ENCODE data around the gene IGLON5. TPM values are rescaled to one million over a fixed set of nuclear protein-coding genes. Genes with fewer than 3 reads are reported as not detected.

IGLON5 gene
- polyA plus RNA-seq, 3 donors: 0.05 TPM; not detected in 2

DNA sequence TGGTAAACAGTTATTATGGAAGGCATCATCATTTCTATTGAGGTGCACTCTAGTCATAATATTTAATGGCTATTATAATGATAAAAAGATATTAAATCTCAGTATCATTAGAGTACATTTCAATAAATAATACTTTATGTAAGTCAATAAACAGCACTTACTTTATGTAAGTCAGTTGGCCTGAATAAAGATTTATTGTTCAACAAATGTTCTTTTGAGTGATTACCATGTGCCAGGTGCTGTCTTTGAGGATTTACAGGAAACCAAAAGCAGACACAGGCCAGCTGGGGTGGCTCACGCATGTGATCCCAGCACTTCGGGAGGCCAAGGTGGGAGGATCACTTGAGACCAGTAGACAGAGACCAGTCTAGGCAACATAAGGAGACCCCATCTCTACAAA is 66.0 kb downstream of the IGLON5 start:
- H3K27ac Mint-ChIP-seq: no peak overlapping the region
- H3K4me2 ChIP-seq (replicated peaks; ENCODE audit: extremely low read depth, low read length, poor library complexity, severe bottlenecking): no peak overlapping the region
- 80% methylated on average over 1 of the region's 2 CpGs for WGBS (ENCODE audit: insufficient coverage)

DNA sequence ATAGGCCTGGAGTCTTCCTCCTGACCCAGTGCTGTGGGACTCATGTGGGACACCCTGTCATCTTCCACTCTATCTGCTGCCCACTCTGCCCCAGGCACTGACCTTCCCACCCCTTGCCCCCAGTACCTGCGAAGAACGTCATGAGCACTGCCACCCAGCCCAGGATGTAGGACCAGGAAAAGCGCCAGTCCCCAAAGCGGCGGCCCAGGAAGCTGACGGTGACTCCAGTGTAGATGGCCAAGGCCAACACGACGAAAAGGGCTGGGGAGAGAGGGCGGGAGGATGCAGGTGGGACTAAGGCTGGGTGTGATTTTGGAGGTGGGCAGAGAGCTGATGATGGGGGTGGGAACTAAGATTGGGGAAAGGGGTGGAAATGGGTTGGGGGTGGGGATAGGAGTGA is 68.9 kb downstream of the IGLON5 start:
- peaks cover 20% of the 10 kb centered on the region for H3K4me1 Mint-ChIP-seq
- TF ChIP-seq, protein P1, sequence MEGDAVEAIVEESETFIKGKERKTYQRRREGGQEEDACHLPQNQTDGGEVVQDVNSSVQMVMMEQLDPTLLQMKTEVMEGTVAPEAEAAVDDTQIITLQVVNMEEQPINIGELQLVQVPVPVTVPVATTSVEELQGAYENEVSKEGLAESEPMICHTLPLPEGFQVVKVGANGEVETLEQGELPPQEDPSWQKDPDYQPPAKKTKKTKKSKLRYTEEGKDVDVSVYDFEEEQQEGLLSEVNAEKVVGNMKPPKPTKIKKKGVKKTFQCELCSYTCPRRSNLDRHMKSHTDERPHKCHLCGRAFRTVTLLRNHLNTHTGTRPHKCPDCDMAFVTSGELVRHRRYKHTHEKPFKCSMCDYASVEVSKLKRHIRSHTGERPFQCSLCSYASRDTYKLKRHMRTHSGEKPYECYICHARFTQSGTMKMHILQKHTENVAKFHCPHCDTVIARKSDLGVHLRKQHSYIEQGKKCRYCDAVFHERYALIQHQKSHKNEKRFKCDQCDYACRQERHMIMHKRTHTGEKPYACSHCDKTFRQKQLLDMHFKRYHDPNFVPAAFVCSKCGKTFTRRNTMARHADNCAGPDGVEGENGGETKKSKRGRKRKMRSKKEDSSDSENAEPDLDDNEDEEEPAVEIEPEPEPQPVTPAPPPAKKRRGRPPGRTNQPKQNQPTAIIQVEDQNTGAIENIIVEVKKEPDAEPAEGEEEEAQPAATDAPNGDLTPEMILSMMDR (IDR thresholded peaks at IDR 0.05): no peak
- no peak overlapping the region for H3K4me3 Mint-ChIP-seq
- Histone ChIP-seq H4K20me1 (ENCODE audit: insufficient read depth, low read length) (no peaks in the 10 kb centered on the region), H3K4me1 (ENCODE audit: control insufficient read depth in 1 of 2, insufficient read depth in 2 of 2, low read length in 2 of 2) (peaks cover 6 to 7% of the 10 kb centered on the region in 2 donors), H3K9ac (ENCODE audit: insufficient read depth, low read length, poor library complexity, severe bottlenecking) (no peak overlapping the region), H3K79me2 (ENCODE audit: insufficient read depth, low read length) (no peaks in the 10 kb centered on the region), H3K36me3 (replicated peaks in 1 of 2; ENCODE audit: control insufficient read depth in 1 of 2, insufficient read depth in 2 of 2, low read length in 2 of 2) (no peaks in the 10 kb centered on the region), H3K27ac (ENCODE audit: low read depth in 1 of 2, low read length in 2 of 2) (no peak overlapping the region), H3K4me3 (replicated peaks in 1 of 3; ENCODE audit: low read depth in 2 of 3, low read length in 3 of 3) (no peak overlapping the region), H3K9me3 (replicated peaks in 1 of 2; ENCODE audit: control insufficient read depth in 1 of 2, insufficient read depth in 1 of 2, low read length in 2 of 2) (peaks cover 7 to 10% of the 10 kb centered on the region in 2 donors), H3K27me3 (ENCODE audit: control insufficient read depth in 2 of 2, insufficient read depth in 2 of 2, low read length in 2 of 2) (no peaks in the 10 kb centered on the region), H3K4me2 (replicated peaks; ENCODE audit: extremely low read depth, low read length, poor library complexity, severe bottlenecking) (no peak overlapping the region), H2AFZ (ENCODE audit: insufficient read depth, low read depth, low read length, poor library complexity, severe bottlenecking) (no peak overlapping the region)
- H3K27ac Mint-ChIP-seq: peak overlapping the region in 2 of 7 donors; percentile 9 to 48
- peaks cover 0 to under 1% of the 10 kb centered on the region in 2 donors for H3K36me3 Mint-ChIP-seq
- intact Hi-C loops (cut with micrococcal nuclease): no loop called here
- H3K27me3 Mint-ChIP-seq (ENCODE audit: low read depth in 3 of 3): peaks cover 0 to 2% (median 0%) of the 10 kb centered on the region in 3 donors
- 98% methylated on average over 9 of the region's 9 CpGs for WGBS (ENCODE audit: insufficient coverage)
- peaks cover 3 to 11% (median 8%) of the 10 kb centered on the region in 7 donors for H3K9me3 Mint-ChIP-seq
- DNase-seq: no peak

More for the DNA sequence above, 66.0 kb downstream of the IGLON5 start:
- Mint-ChIP-seq H3K36me3 (peaks cover 0 to 1% of the 10 kb centered on the region in 2 donors), H3K4me3 (no peak overlapping the region), H3K27me3 (ENCODE audit: low read depth in 3 of 3) (peaks cover 0 to 2% (median 0%) of the 10 kb centered on the region in 3 donors), H3K9me3 (peaks cover 2 to 11% (median 8%) of the 10 kb centered on the region in 7 donors), H3K4me1 (peaks cover 45% of the 10 kb centered on the region)
- H3K4me3 ChIP-seq (replicated peaks in 1 of 3; ENCODE audit: low read depth in 2 of 3, low read length in 3 of 3): no peak overlapping the region
- peaks cover 20 to 27% of the 10 kb centered on the region in 2 donors for H3K4me1 ChIP-seq (ENCODE audit: control insufficient read depth in 1 of 2, insufficient read depth in 2 of 2, low read length in 2 of 2)
- H3K27me3 ChIP-seq (ENCODE audit: control insufficient read depth in 2 of 2, insufficient read depth in 2 of 2, low read length in 2 of 2): no peaks in the 10 kb centered on the region
- no peaks in the 10 kb centered on the region for H4K20me1 ChIP-seq (ENCODE audit: insufficient read depth, low read length)
- TF ChIP-seq, protein P1 (IDR thresholded peaks at IDR 0.05): no peak
- peaks cover 7 to 10% of the 10 kb centered on the region in 2 donors for H3K9me3 ChIP-seq (replicated peaks in 1 of 2; ENCODE audit: control insufficient read depth in 1 of 2, insufficient read depth in 1 of 2, low read length in 2 of 2)
- no peak overlapping the region for H2AFZ ChIP-seq (ENCODE audit: insufficient read depth, low read depth, low read length, poor library complexity, severe bottlenecking)
- no peak overlapping the region for H3K9ac ChIP-seq (ENCODE audit: insufficient read depth, low read length, poor library complexity, severe bottlenecking)
- H3K27ac ChIP-seq (ENCODE audit: low read depth in 1 of 2, low read length in 2 of 2): no peak overlapping the region
- intact Hi-C loops (cut with micrococcal nuclease): no loop called here
- H3K79me2 ChIP-seq (ENCODE audit: insufficient read depth, low read length): peaks cover 1% of the 10 kb centered on the region
- no peaks in the 10 kb centered on the region for H3K36me3 ChIP-seq (replicated peaks in 1 of 2; ENCODE audit: control insufficient read depth in 1 of 2, insufficient read depth in 2 of 2, low read length in 2 of 2)
- DNase-seq: no peak

Other genes with a start within 250 kb of the IGLON5 start
- not detected for gene KLK13, start 246.6 kb upstream of the IGLON5 start, polyA plus RNA-seq
- gene KLK14, start 228.8 kb upstream of the IGLON5 start, polyA plus RNA-seq: under 1 TPM in 1 of 3 donors, not detected in 2; 0.29 TPM
- gene CTU1, start 203.2 kb upstream of the IGLON5 start, polyA plus RNA-seq: 1 to 10 TPM in 2 of 3 donors, under 1 TPM in 1; 0.75 to 3.0 (median 2.9) TPM
- 100 to 1,000 TPM in 2 of 3 donors, 10 to 100 TPM in 1; 87.5 to 137 (median 133) TPM for gene SIGLEC9, start 186.7 kb upstream of the IGLON5 start, polyA plus RNA-seq
- gene SIGLEC7, start 169.3 kb upstream of the IGLON5 start, polyA plus RNA-seq: 10 to 100 TPM; 71.8 to 93.3 (median 82.0) TPM
- 100 to 1,000 TPM; 229 to 360 (median 264) TPM for gene CD33, start 86.6 kb upstream of the IGLON5 start, polyA plus RNA-seq
- under 1 TPM in 1 of 3 donors, not detected in 2; 0.16 TPM for gene SIGLECL1, start 60.6 kb upstream of the IGLON5 start, polyA plus RNA-seq
- 1 to 10 TPM in 1 of 3 donors, under 1 TPM in 2; 0.62 to 2.3 (median 0.73) TPM for gene VSIG10L, start 30.5 kb downstream of the IGLON5 start, polyA plus RNA-seq
- 10 to 100 TPM; 51.0 to 72.1 (median 63.0) TPM for gene ETFB, start 54.7 kb downstream of the IGLON5 start, polyA plus RNA-seq
- under 1 TPM in 1 of 3 donors, not detected in 2; 0.08 TPM for gene CLDND2, start 57.4 kb downstream of the IGLON5 start, polyA plus RNA-seq
- gene NKG7, start 61.0 kb downstream of the IGLON5 start, polyA plus RNA-seq: 10 to 100 TPM; 11.1 to 19.9 (median 16.4) TPM
- gene LIM2, start 76.3 kb downstream of the IGLON5 start, polyA plus RNA-seq: not detected
- gene C19orf84, start 78.9 kb downstream of the IGLON5 start, polyA plus RNA-seq: not detected
- gene SIGLEC10, start 106.0 kb downstream of the IGLON5 start, polyA plus RNA-seq: 100 to 1,000 TPM in 1 of 3 donors, 10 to 100 TPM in 2; 16.6 to 114 (median 64.9) TPM
- not detected for gene SIGLEC8, start 146.8 kb downstream of the IGLON5 start, polyA plus RNA-seq
- not detected for gene CEACAM18, start 166.9 kb downstream of the IGLON5 start, polyA plus RNA-seq
- 1 to 10 TPM in 2 of 3 donors, under 1 TPM in 1; 0.24 to 1.8 (median 1.3) TPM for gene SIGLEC12, start 190.2 kb downstream of the IGLON5 start, polyA plus RNA-seq
- gene SIGLEC6, start 220.0 kb downstream of the IGLON5 start, polyA plus RNA-seq: under 1 TPM in 1 of 3 donors, not detected in 2; 0.04 TPM